ENCODE data around the gene TNFRSF13B. TPM values are rescaled to one million over a fixed set of nuclear protein-coding genes. Genes with fewer than 3 reads are reported as not detected.
A peak's percentile ranks its signal among the peaks of the same experiment; 100 is the strongest.

TNFRSF13B gene
- total RNA-seq (2022) (not detected in 2 replicates), Bru-seq, nascent RNA (not detected), BruChase-seq, experiment 1, labeled RNA remaining after a 6-hour chase (not detected), BruChase-seq, experiment 2, labeled RNA remaining after a 2-hour chase (not detected)
- long read RNA-seq = 0 reads

DNA sequence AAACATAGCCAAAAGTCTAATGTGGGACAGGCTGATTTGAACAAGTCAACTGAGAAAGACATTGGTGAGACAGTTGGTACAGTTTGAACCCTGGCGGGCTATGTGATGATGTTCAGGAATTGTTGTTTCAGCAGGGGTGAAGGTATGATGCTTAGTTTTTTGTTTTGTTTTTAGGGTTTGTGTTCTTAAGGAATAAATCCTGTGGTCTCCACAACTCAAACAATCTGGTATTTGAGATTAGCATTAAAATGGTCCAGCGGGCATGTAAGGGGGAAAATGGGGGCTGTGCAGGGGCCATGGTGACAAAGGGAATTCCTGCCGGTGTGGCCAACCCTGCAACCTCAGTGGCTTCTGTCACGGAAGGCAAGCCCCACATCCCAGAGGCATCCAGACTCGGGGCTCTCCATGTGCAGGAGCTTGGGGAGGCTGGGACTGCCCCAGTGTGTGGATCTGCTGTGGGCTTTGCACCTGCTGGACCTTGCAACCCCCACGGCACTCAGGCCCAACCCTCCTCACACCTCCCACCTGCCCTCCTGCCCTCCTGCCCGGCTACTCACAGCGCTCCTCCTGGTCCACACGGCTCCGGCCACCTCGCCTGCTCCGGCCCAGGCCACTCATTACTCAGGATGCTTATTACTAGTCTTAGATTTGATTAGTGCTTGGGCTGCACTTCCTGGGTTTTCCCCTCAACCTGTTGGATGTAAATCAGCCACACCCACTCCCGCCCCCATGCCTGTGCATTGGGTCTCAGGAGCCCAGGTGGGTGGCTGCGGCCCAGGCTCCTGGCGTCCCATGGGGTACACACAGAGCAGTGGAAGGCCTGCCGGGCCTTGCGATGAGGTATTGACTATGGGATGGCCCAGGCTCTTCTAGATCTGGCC is at the start of gene TNFRSF13B:
TSS of gene TNFRSF13B (minus strand) at position 661 of the 881 bp plus-strand sequence. CDS start at position 618, 43 bp downstream.
- H3K36me3 Mint-ChIP-seq (ENCODE audit: insufficient read depth, unreplicated experiment) = no peaks in the 10 kb centered on the region
- no peak for TF ChIP-seq CTCF (IDR thresholded peaks at IDR 0.05; ENCODE audit: unreplicated experiment)
- H3K4me3 Mint-ChIP-seq (ENCODE audit: low read depth, unreplicated experiment) = no peak within 1 kb of the TSS
- no peak for DNase-seq
- CTCF ChIA-PET = interaction anchor here (0.6 kb wide), 1 partner anchor 273 kb away, joined by 3 read pairs; no protein-coding TSS in a partner anchor
- no peak within 1 kb of the TSS for H3K27ac Mint-ChIP-seq (ENCODE audit: unreplicated experiment)
- H3K27me3 Mint-ChIP-seq (ENCODE audit: unreplicated experiment) = peaks cover 23% of the 10 kb centered on the region
- H3K4me1 Mint-ChIP-seq (ENCODE audit: low read depth, unreplicated experiment) = no peaks in the 10 kb centered on the region
- intact Hi-C loops (cut with micrococcal nuclease; ENCODE audit: unreplicated experiment) = no loop called here
- H3K9me3 Mint-ChIP-seq (ENCODE audit: low read depth, unreplicated experiment) = no peaks in the 10 kb centered on the region
- no TSS peak for BruUV-seq (replicated peaks)

GRCh38 chr17:17021194-17021863 is 49.4 kb upstream of the TNFRSF13B start:
- H3K9me3 Mint-ChIP-seq (ENCODE audit: low read depth, unreplicated experiment) = no peaks in the 10 kb centered on the region
- H3K4me3 Mint-ChIP-seq (ENCODE audit: low read depth, unreplicated experiment) = no peak overlapping the region
- CTCF ChIA-PET = interaction anchor here (0.6 kb wide), 1 partner anchor 368 kb away, joined by 3 read pairs; the partner anchor contains the start of gene ZNF624
- no peak for TF ChIP-seq CTCF (IDR thresholded peaks at IDR 0.05; ENCODE audit: unreplicated experiment)
- DNase-seq = peak; percentile 62
- no peaks in the 10 kb centered on the region for H3K27me3 Mint-ChIP-seq (ENCODE audit: unreplicated experiment)
- H3K36me3 Mint-ChIP-seq (ENCODE audit: insufficient read depth, unreplicated experiment) = peaks cover 17% of the 10 kb centered on the region
- no peak overlapping the region for H3K27ac Mint-ChIP-seq (ENCODE audit: unreplicated experiment)
- BruUV-seq (replicated peaks) = no TSS peak
- peaks cover 32% of the 10 kb centered on the region for H3K4me1 Mint-ChIP-seq (ENCODE audit: low read depth, unreplicated experiment)
- intact Hi-C loops (cut with micrococcal nuclease; ENCODE audit: unreplicated experiment) = no loop called here

DNA sequence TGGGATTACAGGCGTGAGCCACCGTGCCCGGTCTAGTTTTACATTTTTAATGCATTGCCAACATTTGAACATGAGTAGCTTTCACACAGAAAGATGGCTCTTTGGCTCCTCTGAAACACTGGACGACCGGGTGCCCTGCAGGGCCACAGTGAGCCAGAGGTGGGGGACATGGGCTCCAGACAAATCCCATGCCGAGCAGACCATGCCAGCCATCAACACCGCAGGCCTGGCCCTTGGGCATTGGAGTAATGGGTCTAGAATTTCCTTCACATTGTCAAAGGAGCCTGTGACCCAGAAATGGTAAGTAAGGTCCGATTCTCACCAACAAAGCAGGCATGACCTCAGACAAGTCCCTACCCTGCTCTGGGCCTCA is 48.9 kb upstream of the TNFRSF13B start:
- intact Hi-C loops (cut with micrococcal nuclease; ENCODE audit: unreplicated experiment) = no loop called here
- BruUV-seq (replicated peaks) = no TSS peak
- Mint-ChIP-seq H3K27me3 (ENCODE audit: unreplicated experiment) (no peaks in the 10 kb centered on the region), H3K4me1 (ENCODE audit: low read depth, unreplicated experiment) (peaks cover 32% of the 10 kb centered on the region), H3K36me3 (ENCODE audit: insufficient read depth, unreplicated experiment) (peaks cover 17% of the 10 kb centered on the region), H3K4me3 (ENCODE audit: low read depth, unreplicated experiment) (no peak overlapping the region), H3K9me3 (ENCODE audit: low read depth, unreplicated experiment) (no peaks in the 10 kb centered on the region), H3K27ac (ENCODE audit: unreplicated experiment) (no peak overlapping the region)
- DNase-seq = no peak
- CTCF ChIA-PET = no interaction called here
- TF ChIP-seq CTCF (IDR thresholded peaks at IDR 0.05; ENCODE audit: unreplicated experiment) = no peak

GRCh38 chr17:17019891-17020456 is 48.1 kb upstream of the TNFRSF13B start:
- CTCF ChIA-PET = no interaction called here
- intact Hi-C loops (cut with micrococcal nuclease; ENCODE audit: unreplicated experiment) = no loop called here
- no TSS peak for BruUV-seq (replicated peaks)
- H3K27ac Mint-ChIP-seq (ENCODE audit: unreplicated experiment) = peak overlapping the region; percentile 33
- TF ChIP-seq CTCF (IDR thresholded peaks at IDR 0.05; ENCODE audit: unreplicated experiment) = no peak
- no peaks in the 10 kb centered on the region for H3K27me3 Mint-ChIP-seq (ENCODE audit: unreplicated experiment)
- H3K9me3 Mint-ChIP-seq (ENCODE audit: low read depth, unreplicated experiment) = no peaks in the 10 kb centered on the region
- no peak for DNase-seq
- peaks cover 39% of the 10 kb centered on the region for H3K4me1 Mint-ChIP-seq (ENCODE audit: low read depth, unreplicated experiment)
- no peak overlapping the region for H3K4me3 Mint-ChIP-seq (ENCODE audit: low read depth, unreplicated experiment)
- peaks cover 22% of the 10 kb centered on the region for H3K36me3 Mint-ChIP-seq (ENCODE audit: insufficient read depth, unreplicated experiment)
